Upper lobe of left lung (tissue), 4 donors: Measurements from ENCODE around the gene UBE3A.

Experiments used
- POLR2A ChIP-seq, 4 donors: fragments of 450-650 bp; IDR thresholded peaks; one replicate each; pipeline ENCODE4 v1.5.1; 2016 to 2017; ENCODE audit warnings: antibody characterized with exemption in 4 of 4, mild to moderate bottlenecking in 2 of 4
- POLR2AphosphoS5 ChIP-seq, 2 donors: sonication (generic); formaldehyde crosslinking; IDR thresholded peaks; one replicate each; pipeline ENCODE4 v1.5.1; 2017; ENCODE audit warnings: antibody characterized with exemption in 2 of 2
- TF ChIP-seq, protein P1 (sequence below), 6 experiments: fragments of 450-650 bp in 4 of 6; fragments of 200-600 bp in 2 of 6; sonication (generic) in 2 of 6; IDR thresholded peaks; one replicate each; pipeline ENCODE4 v1.5.1; 2016 to 2019; ENCODE audit warnings: antibody characterized with exemption in 6 of 6

DNA sequence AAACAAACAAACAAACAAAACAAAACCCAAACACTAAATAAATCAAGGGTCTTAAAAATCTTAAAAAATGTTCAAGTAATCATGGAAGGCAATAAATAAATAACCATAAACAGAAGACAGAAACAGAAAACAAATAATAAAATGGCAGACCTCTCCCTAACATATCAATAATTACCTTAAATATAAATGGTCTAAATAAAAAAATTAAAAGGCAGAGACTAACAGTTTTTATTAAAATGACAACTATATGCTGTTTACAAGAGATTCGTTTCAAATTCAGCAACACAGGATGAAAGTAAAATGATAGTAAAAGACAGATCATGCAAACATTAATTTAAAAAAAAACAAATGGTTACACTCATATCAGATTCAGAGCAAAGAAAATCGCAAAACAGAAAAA lies 91.1 kb downstream of the UBE3A start:
- TF ChIP-seq, protein P1, sequence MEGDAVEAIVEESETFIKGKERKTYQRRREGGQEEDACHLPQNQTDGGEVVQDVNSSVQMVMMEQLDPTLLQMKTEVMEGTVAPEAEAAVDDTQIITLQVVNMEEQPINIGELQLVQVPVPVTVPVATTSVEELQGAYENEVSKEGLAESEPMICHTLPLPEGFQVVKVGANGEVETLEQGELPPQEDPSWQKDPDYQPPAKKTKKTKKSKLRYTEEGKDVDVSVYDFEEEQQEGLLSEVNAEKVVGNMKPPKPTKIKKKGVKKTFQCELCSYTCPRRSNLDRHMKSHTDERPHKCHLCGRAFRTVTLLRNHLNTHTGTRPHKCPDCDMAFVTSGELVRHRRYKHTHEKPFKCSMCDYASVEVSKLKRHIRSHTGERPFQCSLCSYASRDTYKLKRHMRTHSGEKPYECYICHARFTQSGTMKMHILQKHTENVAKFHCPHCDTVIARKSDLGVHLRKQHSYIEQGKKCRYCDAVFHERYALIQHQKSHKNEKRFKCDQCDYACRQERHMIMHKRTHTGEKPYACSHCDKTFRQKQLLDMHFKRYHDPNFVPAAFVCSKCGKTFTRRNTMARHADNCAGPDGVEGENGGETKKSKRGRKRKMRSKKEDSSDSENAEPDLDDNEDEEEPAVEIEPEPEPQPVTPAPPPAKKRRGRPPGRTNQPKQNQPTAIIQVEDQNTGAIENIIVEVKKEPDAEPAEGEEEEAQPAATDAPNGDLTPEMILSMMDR (IDR thresholded peaks at IDR 0.05): no peak
- no peak for TF ChIP-seq POLR2A (IDR thresholded peaks at IDR 0.05)
- no peak for TF ChIP-seq POLR2AphosphoS5 (IDR thresholded peaks at IDR 0.05)
